Measurements from ENCODE around the gene PPM1B. TPM values are rescaled to one million over a fixed set of nuclear protein-coding genes. Genes with fewer than 3 reads are reported as not detected.
A peak's percentile ranks its signal among the peaks of the same experiment; 100 is the strongest.

Gene PPM1B
- total and polyA plus RNA-seq, 2 experiments from 2014 or later = 112 to 134 TPM

DNA sequence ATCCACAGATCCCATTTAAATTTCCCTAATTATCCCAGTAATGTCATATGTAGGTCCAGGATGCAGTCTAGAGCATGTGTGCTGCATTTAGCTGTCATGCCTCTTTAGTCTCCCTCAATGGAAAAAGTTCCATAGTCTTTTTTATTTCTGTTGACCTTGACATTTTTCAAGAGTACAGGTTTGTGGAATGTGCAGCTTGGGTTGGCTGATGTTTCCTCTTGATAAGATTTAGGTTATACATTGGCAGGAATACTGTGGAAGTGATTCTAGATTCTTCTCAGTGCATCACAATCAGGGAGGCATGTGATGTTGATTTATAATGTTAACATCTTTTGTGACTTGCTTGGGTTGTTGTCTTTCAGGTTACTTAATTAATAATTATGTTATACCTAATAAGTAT, 42.5 kb downstream of the PPM1B start:
- TF ChIP-seq POLR2AphosphoS5 (IDR thresholded peaks at IDR 0.05; ENCODE audit: low read depth) (no peak), STAT1 (IDR thresholded peaks at IDR 0.05; ENCODE audit: unreplicated experiment) (no peak), EZH2 (IDR thresholded peaks at IDR 0.05; ENCODE audit: low read depth, unreplicated experiment) (no peak)
- TF ChIP-seq, protein P1, sequence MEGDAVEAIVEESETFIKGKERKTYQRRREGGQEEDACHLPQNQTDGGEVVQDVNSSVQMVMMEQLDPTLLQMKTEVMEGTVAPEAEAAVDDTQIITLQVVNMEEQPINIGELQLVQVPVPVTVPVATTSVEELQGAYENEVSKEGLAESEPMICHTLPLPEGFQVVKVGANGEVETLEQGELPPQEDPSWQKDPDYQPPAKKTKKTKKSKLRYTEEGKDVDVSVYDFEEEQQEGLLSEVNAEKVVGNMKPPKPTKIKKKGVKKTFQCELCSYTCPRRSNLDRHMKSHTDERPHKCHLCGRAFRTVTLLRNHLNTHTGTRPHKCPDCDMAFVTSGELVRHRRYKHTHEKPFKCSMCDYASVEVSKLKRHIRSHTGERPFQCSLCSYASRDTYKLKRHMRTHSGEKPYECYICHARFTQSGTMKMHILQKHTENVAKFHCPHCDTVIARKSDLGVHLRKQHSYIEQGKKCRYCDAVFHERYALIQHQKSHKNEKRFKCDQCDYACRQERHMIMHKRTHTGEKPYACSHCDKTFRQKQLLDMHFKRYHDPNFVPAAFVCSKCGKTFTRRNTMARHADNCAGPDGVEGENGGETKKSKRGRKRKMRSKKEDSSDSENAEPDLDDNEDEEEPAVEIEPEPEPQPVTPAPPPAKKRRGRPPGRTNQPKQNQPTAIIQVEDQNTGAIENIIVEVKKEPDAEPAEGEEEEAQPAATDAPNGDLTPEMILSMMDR (conservative IDR thresholded peaks at IDR 0.05; ENCODE audit: low read depth in 2 of 2) = no peak
- peaks cover 4% of the 10 kb centered on the region; the same call in 2 of the 3 replicates for H3K4me1 Mint-ChIP-seq
- no peak overlapping the region for H3K4me3 Mint-ChIP-seq
- no peak overlapping the region for H3K27ac Mint-ChIP-seq
- H3K36me3 ChIP-seq (ENCODE audit: insufficient read depth) = peaks cover 18% of the 10 kb centered on the region; the same call in 1 of the 2 replicates
- no peak overlapping the region for H3K4me3 ChIP-seq
- peaks cover 100% of the 10 kb centered on the region for H3K79me2 ChIP-seq (replicated peaks; ENCODE audit: insufficient read depth)
- H3K27me3 ChIP-seq (ENCODE audit: insufficient read depth) = no peaks in the 10 kb centered on the region
- no peaks in the 10 kb centered on the region for H3K27me3 Mint-ChIP-seq (ENCODE audit: insufficient read depth, low read depth, poor library complexity)
- no peak overlapping the region for H3K27ac ChIP-seq (ENCODE audit: low read depth)
- H3K4me1 ChIP-seq (ENCODE audit: insufficient read depth) = no peaks in the 10 kb centered on the region
- H3K36me3 Mint-ChIP-seq (ENCODE audit: low read depth) = peaks cover 63% of the 10 kb centered on the region; the same call in 2 of the 3 replicates
- H4K20me1 ChIP-seq (replicated peaks; ENCODE audit: insufficient read depth) = peaks cover 29% of the 10 kb centered on the region
- no peak overlapping the region for H3K4me2 ChIP-seq
- no peak overlapping the region for H2AFZ ChIP-seq
- DNase-seq (ENCODE audit: low spot score) (no peak), ATAC-seq (no peak)
- peaks cover 6% of the 10 kb centered on the region; the same call in 1 of the 2 replicates for H3F3A ChIP-seq (replicated peaks; ENCODE audit: low read depth)
- no peaks in the 10 kb centered on the region for H3K9me2 ChIP-seq (ENCODE audit: insufficient read depth)
- no peaks in the 10 kb centered on the region for H3K9me3 Mint-ChIP-seq

DNA sequence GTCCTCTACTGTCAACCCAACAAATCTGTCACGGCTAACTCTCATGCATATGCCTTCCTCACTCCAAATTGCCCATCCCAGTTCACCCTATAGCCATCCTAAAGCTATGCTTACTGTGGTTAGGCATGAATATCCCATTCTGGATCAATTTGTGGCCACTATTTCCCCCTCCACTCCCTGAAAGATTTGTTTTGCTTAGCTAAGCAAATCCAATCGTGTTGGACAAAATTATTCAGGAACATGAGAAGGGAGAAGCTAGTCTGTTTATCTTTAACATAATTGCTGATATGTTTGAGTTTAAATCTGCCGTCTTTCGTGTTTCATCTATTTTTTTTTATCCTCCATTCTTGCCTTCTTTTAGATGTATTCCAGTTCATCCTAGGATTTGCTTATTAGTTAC, 43.6 kb downstream of the PPM1B start:
- Histone ChIP-seq H3K79me2 (replicated peaks; ENCODE audit: insufficient read depth) (peaks cover 96% of the 10 kb centered on the region), H3K9me2 (ENCODE audit: insufficient read depth) (no peaks in the 10 kb centered on the region), H3K4me3 (no peak overlapping the region), H2AFZ (no peak overlapping the region), H3K4me1 (ENCODE audit: insufficient read depth) (no peaks in the 10 kb centered on the region), H3K27me3 (ENCODE audit: insufficient read depth) (no peaks in the 10 kb centered on the region), H3K4me2 (no peak overlapping the region), H3F3A (replicated peaks; ENCODE audit: low read depth) (peaks cover 6% of the 10 kb centered on the region; the same call in 1 of the 2 replicates), H4K20me1 (replicated peaks; ENCODE audit: insufficient read depth) (peaks cover 28% of the 10 kb centered on the region), H3K27ac (ENCODE audit: low read depth) (0 out of 2 replicates have a peak overlapping the region, but pooled peaks have one; percentile 64), H3K36me3 (ENCODE audit: insufficient read depth) (peaks cover 18% of the 10 kb centered on the region; the same call in 1 of the 2 replicates)
- Mint-ChIP-seq H3K4me1 (peaks cover 6% of the 10 kb centered on the region; the same call in 2 of the 3 replicates), H3K27me3 (ENCODE audit: insufficient read depth, low read depth, poor library complexity) (peaks cover 4% of the 10 kb centered on the region), H3K36me3 (ENCODE audit: low read depth) (peaks cover 63% of the 10 kb centered on the region; the same call in 2 of the 3 replicates), H3K9me3 (no peaks in the 10 kb centered on the region), H3K27ac (no peak overlapping the region), H3K4me3 (no peak overlapping the region)
- TF ChIP-seq NANOG (IDR thresholded peaks at IDR 0.05; ENCODE audit: borderline replicate concordance) (no peak), EZH2phosphoT487 (IDR thresholded peaks at IDR 0.05; ENCODE audit: unreplicated experiment) (no peak), EZH2 (IDR thresholded peaks at IDR 0.05; ENCODE audit: low read depth, unreplicated experiment) (no peak), POLR2AphosphoS5 (IDR thresholded peaks at IDR 0.05; ENCODE audit: low read depth) (no peak), ZNF331 (CRISPR knock-in tag; IDR thresholded peaks at IDR 0.05; ENCODE audit: low read depth) (no peak)
- TF ChIP-seq, protein P2, sequence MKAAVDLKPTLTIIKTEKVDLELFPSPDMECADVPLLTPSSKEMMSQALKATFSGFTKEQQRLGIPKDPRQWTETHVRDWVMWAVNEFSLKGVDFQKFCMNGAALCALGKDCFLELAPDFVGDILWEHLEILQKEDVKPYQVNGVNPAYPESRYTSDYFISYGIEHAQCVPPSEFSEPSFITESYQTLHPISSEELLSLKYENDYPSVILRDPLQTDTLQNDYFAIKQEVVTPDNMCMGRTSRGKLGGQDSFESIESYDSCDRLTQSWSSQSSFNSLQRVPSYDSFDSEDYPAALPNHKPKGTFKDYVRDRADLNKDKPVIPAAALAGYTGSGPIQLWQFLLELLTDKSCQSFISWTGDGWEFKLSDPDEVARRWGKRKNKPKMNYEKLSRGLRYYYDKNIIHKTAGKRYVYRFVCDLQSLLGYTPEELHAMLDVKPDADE (IDR thresholded peaks at IDR 0.05) = no peak
- DNase-seq (ENCODE audit: low spot score) (no peak), ATAC-seq (no peak)

Data from GM23338 (cell line).